NCI-H748 (cell line): ENCODE results near the gene GINS2.

Experiments used
- DNase-seq: peaks from one replicate; lab custom pipeline; 2025; ENCODE audit not compliant: unreplicated experiment; lab: John Stamatoyannopoulos, UW

GINS2 gene

GRCh38 chr16:85690469-85691064, 1.8 kb upstream of the GINS2 start:
- peak; percentile 28 for DNase-seq

- DNase-seq, result no peak
These were observed 1.2 kb upstream of the GINS2 start for GRCh38 chr16:85689950-85690320.

GRCh38 chr16:85689285-85689949, 663 bp upstream of the GINS2 start:
- peak; percentile 88 for DNase-seq

- peak; percentile 23 for DNase-seq
These were observed 893 bp downstream of the GINS2 start for GRCh38 chr16:85687651-85688471.

- DNase-seq, result peak; percentile 24
These were observed 1.7 kb downstream of the GINS2 start for GRCh38 chr16:85686912-85687591.

GRCh38 chr16:85685251-85685650, 3.5 kb downstream of the GINS2 start:
- DNase-seq, result no peak

- DNase-seq, result no peak
These were observed 5.4 kb downstream of the GINS2 start for GRCh38 chr16:85683363-85683762.

- no peak for DNase-seq
These were observed 6.2 kb downstream of the GINS2 start for GRCh38 chr16:85682516-85682915.

- DNase-seq, result peak; percentile 43
These were observed 7.5 kb downstream of the GINS2 start for GRCh38 chr16:85681255-85681654.

GRCh38 chr16:85680352-85680944, 8.3 kb downstream of the GINS2 start:
- DNase-seq, result no peak

GRCh38 chr16:85679870-85680269, 8.9 kb downstream of the GINS2 start:
- DNase-seq, result no peak

GRCh38 chr16:85678821-85679220, 9.9 kb downstream of the GINS2 start:
- no peak for DNase-seq

- DNase-seq, result no peak
These were observed 10.7 kb downstream of the GINS2 start for GRCh38 chr16:85678016-85678415.

- DNase-seq, result no peak
These were observed 11.3 kb downstream of the GINS2 start for GRCh38 chr16:85677383-85677967.

- no peak for DNase-seq
These were observed 12.3 kb downstream of the GINS2 start for GRCh38 chr16:85676466-85676865.

GRCh38 chr16:85675251-85675874, 13.4 kb downstream of the GINS2 start:
- no peak for DNase-seq

- no peak for DNase-seq
These were observed 13.9 kb downstream of the GINS2 start for GRCh38 chr16:85674828-85675227.

- no peak for DNase-seq
These were observed 14.4 kb downstream of the GINS2 start for GRCh38 chr16:85674418-85674755.

- DNase-seq, result peak; percentile 22
These were observed 15.0 kb downstream of the GINS2 start for GRCh38 chr16:85673529-85674417.
